ENCODE measurements around the gene COL6A2.

DNA sequence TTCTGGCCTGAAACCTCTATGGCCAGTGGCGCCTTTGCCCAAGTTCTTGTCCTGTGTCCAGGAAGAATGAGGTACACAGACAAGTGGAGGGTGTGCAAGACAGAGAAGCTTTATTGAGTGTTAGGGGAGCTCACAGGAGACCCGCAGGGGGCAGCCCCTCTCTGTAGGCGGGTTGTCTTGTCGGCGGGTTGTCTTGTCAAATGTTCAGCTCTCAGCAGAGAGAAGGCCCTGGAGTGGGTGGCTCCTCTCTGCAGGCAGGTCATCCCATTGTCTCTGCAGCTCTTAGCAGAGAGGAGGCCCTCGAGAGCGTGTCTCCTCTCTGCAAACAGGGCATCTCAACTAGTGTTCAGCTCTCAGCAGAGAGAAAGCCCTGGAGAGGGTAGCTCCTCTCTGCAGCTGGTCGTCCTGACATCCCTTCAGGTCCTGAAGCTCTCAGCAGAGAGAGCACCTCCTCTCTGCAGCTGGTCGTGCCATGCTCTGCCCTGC is 11.0 kb downstream of the COL6A2 start:
- no peak for TF ChIP-seq CTCF (conservative IDR thresholded peaks at IDR 0.05 in 1 of 2, IDR thresholded peaks at IDR 0.05 in 1 of 2; ENCODE audit: extremely low read depth in 1 of 2, insufficient read depth in 1 of 2, low read depth in 1 of 2, low read length in 2 of 2)
- no peak for TF ChIP-seq EZH2 (IDR thresholded peaks at IDR 0.05; ENCODE audit: borderline replicate concordance, low read length)
